ENCODE data around the gene HSPB1.
"Not testable (repeated sequence)": the region's sequence is repeated elsewhere in the genome, so short reads cannot be mapped to it uniquely, and the experiment has no call there.

The HSPB1 gene

GRCh38 chr7:76328389-76328788 is 25.9 kb downstream of the HSPB1 start:
- no peak for TF ChIP-seq CTCF (conservative IDR thresholded peaks at IDR 0.05; ENCODE audit: low read depth, low read length)
- DNase-seq (ENCODE audit: low read depth), result no peak
- H3K4me3 ChIP-seq (ENCODE audit: low read depth, low read length), result no peak overlapping the region

- DNase-seq (ENCODE audit: low read depth), result no peak
- no peak for TF ChIP-seq CTCF (conservative IDR thresholded peaks at IDR 0.05; ENCODE audit: low read depth, low read length)
These were observed 27.0 kb downstream of the HSPB1 start for GRCh38 chr7:76329479-76329878.

GRCh38 chr7:76330261-76330660 is 27.8 kb downstream of the HSPB1 start:
- H3K4me3 ChIP-seq (ENCODE audit: low read depth, low read length), result no peak overlapping the region
- no peak for DNase-seq (ENCODE audit: low read depth)
- TF ChIP-seq CTCF (conservative IDR thresholded peaks at IDR 0.05; ENCODE audit: low read depth, low read length), result no peak

More at GRCh38 chr7:76329479-76329878, 27.0 kb downstream of the HSPB1 start:
- no peak overlapping the region for H3K4me3 ChIP-seq (ENCODE audit: low read depth, low read length)

GRCh38 chr7:76330673-76331072 is 28.2 kb downstream of the HSPB1 start:
- H3K4me3 ChIP-seq (ENCODE audit: low read depth, low read length), result no peak overlapping the region
- DNase-seq (ENCODE audit: low read depth), result no peak
- peak; percentile 25 for TF ChIP-seq CTCF (conservative IDR thresholded peaks at IDR 0.05; ENCODE audit: low read depth, low read length)

- H3K4me3 ChIP-seq (ENCODE audit: low read depth, low read length), result no peak overlapping the region
- no peak for TF ChIP-seq CTCF (conservative IDR thresholded peaks at IDR 0.05; ENCODE audit: low read depth, low read length)
- no peak for DNase-seq (ENCODE audit: low read depth)
These were observed 29.6 kb downstream of the HSPB1 start for GRCh38 chr7:76332078-76332477.

GRCh38 chr7:76333511-76334101 is 31.1 kb downstream of the HSPB1 start:
- no peak for TF ChIP-seq CTCF (conservative IDR thresholded peaks at IDR 0.05; ENCODE audit: low read depth, low read length)
- DNase-seq (ENCODE audit: low read depth), result peak; percentile 36
- H3K4me3 ChIP-seq (ENCODE audit: low read depth, low read length), result no peak overlapping the region

GRCh38 chr7:76334320-76334967 is 32.0 kb downstream of the HSPB1 start:
- DNase-seq (ENCODE audit: low read depth), result no peak
- TF ChIP-seq CTCF (conservative IDR thresholded peaks at IDR 0.05; ENCODE audit: low read depth, low read length), result no peak
- no peak overlapping the region for H3K4me3 ChIP-seq (ENCODE audit: low read depth, low read length)

GRCh38 chr7:76335417-76335816 is 32.9 kb downstream of the HSPB1 start:
- not testable (repeated sequence) for H3K4me3 ChIP-seq (ENCODE audit: low read depth, low read length); DNase-seq (ENCODE audit: low read depth)

All from choroid plexus epithelial cell (primary cell).